ENCODE results near the gene GRM7.

DNA sequence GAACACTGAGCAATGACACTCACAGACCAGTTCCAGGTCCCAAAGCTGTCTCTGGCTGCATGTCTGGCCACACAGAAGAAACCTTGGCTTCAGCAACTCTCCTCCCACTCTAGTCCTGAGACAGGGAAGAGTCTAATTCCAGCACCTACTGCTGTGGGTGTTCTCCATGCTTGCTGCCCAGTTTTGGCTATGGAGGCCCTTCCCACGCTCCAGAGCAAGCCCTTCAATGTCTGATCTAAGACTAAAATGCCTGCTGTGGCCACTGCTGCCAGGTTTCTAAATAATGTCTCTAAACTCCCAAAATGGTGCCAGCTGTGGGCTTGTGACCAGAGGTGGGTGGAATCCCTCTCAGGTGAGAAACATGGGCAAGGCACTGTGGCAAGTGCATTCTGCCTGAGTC, 531.3 kb downstream of the GRM7 start:
- TF ChIP-seq, protein P1, sequence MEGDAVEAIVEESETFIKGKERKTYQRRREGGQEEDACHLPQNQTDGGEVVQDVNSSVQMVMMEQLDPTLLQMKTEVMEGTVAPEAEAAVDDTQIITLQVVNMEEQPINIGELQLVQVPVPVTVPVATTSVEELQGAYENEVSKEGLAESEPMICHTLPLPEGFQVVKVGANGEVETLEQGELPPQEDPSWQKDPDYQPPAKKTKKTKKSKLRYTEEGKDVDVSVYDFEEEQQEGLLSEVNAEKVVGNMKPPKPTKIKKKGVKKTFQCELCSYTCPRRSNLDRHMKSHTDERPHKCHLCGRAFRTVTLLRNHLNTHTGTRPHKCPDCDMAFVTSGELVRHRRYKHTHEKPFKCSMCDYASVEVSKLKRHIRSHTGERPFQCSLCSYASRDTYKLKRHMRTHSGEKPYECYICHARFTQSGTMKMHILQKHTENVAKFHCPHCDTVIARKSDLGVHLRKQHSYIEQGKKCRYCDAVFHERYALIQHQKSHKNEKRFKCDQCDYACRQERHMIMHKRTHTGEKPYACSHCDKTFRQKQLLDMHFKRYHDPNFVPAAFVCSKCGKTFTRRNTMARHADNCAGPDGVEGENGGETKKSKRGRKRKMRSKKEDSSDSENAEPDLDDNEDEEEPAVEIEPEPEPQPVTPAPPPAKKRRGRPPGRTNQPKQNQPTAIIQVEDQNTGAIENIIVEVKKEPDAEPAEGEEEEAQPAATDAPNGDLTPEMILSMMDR (IDR thresholded peaks at IDR 0.05; ENCODE audit: low read depth, low read length, poor library complexity, severe bottlenecking), result no peak
- TF ChIP-seq EZH2phosphoT487 (IDR thresholded peaks at IDR 0.05; ENCODE audit: borderline replicate concordance, low read length), result no peak

Measured in DOHH2 (cell line).